HG02885 (cell line): Measurements from ENCODE around the gene COL4A1.

ENCODE experiments used
- ATAC-seq: cut with Tn5 transposase; IDR thresholded peaks from one replicate; pipeline ENCODE4 v1.9.1; 2021; ENCODE audit warnings: mild to moderate bottlenecking; ENCODE audit not compliant: unreplicated experiment, poor library complexity

The COL4A1 gene

DNA sequence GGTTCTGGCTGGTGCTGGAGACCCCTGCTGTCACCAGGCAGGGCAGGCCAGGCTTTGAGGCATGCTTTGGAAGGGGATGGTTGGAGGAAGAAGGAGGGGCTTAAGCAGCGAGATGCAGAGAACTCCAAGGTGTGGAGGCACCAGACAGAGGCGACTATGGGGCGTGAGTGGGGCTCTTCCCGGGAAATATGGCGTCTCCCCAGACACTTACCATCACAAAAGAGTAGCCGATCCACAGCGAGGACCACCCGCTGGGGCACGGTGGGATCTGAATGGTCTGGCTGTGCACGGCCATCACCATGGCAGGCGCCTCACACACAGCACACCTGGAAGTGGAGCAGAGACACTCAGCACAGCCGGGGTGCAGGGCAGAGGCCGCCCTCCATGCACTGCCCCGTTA lies 151.9 kb downstream of the COL4A1 start:
- no peak for ATAC-seq

DNA sequence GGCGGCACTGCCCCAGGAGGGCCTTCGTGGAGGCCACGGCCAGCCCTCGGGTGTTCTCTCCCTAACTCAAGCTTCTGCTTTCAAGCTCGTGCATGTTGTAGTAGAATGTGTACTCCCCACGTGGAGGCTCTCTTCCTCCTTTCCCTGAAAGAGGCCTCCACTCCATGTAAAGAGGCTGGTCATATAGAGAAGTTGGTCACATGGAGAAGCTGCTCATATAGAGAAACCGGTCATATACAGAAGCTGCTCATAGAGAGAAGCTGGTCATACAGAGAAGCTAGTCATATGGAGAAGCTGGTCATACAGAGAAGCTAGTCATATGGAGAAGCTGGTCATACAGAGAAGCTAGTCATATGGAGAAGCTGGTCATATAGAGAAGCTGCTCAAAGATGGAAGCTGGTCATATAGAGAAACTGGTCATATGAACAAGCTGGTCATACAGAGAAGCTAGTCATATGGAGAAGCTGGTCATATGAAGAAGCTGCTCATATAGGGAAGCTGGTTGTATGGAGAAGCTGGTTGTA lies 152.5 kb downstream of the COL4A1 start:
- ATAC-seq = no peak

DNA sequence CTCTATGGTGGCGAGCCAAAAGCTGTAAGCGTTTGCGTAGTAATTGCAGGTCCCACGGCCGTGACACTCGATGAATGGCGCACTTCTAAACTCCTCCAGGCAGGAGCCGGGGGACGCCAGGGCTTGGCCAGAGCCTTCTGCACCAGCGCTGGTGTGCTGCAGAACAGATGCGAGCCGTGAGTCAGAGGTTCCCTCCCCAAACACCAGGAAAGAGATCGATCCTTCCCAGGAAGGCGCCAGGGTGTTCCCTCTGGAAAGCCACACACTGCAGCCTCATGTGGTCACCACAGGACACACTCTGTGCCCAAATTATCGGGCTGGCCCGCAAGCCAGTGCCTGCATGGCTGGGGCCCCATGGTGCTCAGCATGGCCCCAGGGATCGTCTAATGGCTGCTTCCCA lies 154.6 kb downstream of the COL4A1 start:
- no peak for ATAC-seq

DNA sequence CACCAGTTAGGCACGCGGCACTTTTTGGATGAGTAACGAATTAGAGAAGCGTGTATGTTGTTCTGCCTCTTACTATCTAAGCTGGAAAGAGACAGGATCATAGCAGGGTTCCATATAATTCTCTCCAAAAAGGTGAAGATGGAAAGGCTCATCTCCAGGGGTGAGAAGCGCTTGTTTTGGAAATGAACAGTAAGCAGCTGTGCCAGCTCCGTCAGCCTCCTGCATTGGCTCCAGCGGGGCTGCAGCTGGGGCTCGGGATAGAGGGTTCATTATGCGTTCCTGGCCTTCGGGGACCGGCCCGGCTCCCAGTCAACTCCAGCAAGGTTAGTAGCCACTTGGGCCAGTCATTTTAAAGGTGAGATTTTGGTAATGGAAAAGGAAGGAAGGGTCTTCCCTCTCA lies 155.5 kb downstream of the COL4A1 start:
- no peak for ATAC-seq

DNA sequence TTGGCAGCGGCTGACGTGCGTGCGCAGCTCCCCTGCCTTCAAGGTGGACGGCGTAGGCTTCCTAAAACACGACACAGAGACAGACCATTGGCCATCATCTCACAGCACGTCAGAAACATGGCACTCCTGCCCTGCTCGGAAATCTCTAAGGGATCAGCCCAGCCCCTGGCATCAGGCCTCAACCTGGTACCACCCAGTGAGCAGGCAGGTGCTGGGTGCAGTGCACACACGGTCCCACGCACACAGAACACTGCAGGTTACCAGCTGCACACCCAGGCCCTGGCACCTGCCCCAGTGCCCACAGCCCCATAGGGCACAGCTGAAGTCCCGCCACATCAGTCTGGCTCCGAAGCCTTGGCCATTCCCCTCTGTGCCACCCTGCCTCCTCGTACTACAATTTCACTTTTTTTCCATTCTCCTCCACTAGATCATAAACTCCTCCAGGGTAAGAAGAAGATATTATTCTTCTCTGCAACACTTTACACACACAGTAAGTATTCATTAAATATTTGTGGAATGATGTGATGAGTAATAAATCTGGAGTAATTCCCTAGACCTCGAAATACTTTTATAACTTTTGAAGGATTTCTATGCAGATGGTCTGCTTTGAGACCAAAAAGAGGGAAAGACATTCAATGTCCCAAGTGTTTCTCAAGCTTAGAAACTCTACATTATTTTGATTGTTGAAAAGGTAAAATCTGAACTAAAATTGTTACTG lies 156.4 kb downstream of the COL4A1 start:
- ATAC-seq = no peak

DNA sequence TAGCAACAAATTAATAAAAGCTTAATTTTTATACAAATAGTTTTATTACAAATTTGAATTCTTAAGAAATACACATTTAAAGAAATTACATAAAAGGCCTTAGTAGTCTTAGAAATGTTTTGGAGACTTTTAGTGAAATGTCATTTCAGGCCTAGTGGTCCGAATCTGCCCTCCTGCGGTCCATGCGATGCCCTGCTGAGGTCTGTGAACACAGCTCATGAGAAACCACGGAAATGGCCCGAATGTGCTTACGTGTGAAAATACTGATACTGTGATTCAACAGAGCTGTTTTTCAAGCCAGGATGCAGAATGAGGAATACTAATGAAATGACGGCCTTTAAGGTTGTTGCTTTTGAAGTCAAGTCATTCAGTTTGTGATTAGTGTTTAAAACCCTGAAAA lies 157.9 kb downstream of the COL4A1 start:
- no peak for ATAC-seq

DNA sequence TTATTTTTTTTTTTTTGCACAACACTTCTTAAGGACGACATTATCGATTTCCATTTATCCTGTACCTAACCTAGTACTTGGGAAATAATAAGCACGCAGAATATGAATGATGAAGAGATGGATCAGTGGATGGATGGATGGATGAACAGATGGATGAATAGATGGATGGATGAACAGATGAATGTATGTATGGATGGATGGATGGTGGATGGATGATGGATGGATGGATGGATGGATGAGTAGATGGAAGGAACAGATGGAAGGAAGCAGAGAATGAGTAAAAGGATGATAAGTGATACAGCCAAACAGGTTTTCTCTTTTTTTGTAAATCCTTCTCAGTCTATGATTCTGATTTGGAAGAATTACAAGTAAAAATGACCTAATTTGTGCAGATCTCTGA lies 166.9 kb downstream of the COL4A1 start:
- ATAC-seq = no peak

DNA sequence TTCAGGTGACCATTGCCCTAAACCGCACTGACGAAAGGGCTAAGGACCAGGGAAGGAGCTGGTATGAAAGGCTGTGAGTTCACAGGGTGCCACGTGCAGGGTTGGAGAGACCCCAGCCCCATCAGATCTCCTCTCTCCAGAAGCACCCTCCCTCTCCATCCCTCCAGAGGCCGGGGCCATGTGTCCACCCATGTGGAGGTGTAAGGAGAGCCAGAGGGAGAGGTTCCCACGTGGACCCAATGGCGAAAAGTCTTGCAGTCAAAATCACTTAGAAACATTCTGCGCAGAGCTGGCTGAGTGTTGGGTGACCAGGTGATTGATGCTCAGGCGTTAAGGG lies 168.3 kb downstream of the COL4A1 start:
- no peak for ATAC-seq

DNA sequence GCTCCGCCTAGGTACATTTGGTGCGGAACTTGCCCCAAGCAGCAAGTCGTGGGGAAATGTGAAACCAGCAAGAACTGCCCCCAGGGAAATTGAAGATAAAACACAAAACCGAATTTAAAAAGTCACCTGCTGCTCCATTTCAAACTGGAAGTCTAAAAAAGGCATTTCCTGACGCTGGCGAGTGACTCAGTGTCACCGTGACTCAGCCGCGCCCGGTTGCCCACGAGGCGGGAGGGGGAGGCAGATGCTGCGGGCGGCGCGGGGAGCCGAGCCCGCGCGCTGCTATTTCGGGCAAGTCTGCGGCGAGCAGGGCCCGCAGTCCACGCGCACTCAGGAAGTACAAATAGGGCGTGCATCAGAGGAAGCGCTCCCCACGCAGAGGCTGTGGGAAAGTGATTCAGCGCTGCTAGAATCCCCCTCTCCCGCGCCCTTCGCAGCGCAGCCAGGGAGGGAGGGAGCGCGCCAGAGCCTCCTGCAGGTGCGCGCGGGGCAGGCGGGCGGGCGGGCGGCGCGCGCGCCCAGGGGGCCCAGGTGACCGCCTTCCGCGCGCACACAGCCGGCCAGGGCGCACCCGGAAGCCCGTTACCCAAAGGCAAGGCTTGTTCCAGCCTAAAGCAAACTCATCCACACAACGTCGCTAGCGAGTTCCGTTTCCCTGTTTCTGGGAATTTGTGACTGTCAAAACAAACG lies 168.8 kb downstream of the COL4A1 start:
- peak; percentile 60 for ATAC-seq

DNA sequence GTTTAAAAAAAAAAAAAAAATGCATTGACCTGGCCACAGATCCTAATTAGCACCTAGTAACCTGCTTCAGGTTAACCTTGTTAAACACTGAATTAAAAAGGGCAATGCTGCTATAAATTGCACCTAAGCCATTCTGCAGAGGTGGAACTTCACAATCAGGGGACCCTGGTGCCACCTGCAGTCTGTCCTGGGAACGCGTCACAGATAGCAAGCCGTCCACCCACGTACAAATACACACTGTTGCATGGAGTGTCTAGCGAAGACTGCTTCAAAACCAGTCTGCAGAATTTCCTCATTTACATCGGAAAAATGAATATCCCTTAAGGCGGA lies 169.3 kb downstream of the COL4A1 start:
- ATAC-seq = peak; percentile 84

DNA sequence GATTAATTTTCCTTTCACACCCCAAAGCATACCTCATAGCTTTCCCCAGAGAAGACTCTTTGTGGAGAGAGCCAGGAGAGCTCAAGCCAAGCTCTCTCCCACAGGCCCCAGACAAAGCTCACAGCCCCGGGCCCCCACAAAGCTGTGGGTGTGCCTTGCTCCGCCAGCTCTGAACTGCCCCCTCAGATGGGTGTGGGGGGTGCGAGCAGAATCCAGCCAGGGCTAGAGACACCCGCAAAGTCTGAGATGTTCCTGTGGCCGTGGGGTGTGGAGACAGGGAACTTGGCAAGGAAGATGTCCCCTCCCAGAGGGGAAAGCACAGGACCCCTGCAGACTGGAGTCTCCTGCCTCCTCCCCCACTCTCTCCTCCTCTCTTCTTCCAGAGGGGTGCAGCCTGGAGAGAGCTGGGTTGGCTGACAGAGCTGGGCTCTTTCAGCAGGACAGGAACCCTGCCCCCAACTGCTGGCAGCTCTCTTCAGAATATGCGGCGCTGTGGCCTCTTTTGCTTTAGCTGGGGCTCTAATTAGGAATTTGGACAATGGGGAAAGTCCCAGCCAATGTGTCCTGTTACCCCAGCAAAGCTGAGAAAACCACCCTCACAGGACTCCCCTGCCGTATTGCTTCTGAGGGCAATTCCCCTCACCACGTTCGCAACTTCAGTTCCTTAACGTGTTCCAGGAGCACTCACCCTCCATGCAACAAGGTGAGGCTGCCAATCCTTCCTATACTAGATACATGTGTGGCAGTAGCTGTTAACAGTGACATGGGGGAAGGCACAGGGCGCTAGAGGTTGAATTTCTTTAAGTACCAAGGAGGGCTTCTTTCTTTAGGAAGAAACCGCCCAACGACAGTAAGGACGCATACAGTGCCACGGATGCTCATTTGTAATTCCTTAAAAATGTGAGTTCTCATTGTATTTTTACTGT lies 170.0 kb downstream of the COL4A1 start:
- ATAC-seq = no peak

DNA sequence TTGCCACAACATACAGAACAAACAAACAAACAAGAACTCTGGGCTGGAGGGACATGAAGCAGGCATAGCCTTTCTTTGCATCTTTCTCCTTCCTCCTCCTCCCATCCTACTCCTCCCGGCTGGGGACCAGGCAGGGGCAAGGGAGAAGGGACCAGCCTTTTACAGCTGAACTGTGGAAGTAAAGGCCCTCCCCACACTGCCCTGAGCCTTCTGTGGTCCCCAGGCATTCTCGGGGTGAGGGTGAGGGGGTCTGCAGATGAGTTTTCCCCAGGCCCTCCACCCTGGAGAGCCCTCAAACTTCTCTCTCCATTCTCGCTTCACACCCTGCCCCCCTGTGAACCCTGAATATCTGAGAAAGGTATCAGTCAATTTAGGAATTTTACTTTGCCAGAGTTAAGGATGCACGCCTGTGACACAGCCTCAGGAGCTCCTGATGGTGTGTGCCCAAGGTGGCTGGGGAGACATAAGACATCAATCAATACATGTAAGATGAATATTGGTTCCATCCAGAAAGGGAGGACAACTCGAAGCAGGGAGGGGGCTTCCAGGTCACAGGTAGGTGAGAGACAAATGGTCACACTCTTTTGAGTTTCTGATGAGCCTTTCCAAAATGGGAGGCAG lies 170.9 kb downstream of the COL4A1 start:
- ATAC-seq = no peak

DNA sequence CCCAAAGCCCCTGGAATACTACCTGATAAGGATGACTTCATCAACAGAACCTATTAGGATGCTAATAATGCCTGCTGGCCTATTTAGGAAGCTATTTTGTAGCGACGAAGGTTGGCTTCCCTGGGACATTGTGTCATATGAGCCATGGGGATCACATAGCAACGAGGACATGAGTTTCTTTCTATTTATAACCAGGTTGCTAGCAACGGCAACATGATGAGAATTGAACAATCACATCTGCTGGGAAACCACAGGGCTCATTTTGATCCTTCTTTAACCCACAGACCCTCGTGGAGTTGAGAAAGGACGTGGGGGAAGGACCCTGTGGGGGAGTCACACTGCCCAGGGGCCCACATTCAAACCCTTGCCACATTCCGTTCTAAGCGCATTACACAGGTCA lies 172.2 kb downstream of the COL4A1 start:
- ATAC-seq = no peak

DNA sequence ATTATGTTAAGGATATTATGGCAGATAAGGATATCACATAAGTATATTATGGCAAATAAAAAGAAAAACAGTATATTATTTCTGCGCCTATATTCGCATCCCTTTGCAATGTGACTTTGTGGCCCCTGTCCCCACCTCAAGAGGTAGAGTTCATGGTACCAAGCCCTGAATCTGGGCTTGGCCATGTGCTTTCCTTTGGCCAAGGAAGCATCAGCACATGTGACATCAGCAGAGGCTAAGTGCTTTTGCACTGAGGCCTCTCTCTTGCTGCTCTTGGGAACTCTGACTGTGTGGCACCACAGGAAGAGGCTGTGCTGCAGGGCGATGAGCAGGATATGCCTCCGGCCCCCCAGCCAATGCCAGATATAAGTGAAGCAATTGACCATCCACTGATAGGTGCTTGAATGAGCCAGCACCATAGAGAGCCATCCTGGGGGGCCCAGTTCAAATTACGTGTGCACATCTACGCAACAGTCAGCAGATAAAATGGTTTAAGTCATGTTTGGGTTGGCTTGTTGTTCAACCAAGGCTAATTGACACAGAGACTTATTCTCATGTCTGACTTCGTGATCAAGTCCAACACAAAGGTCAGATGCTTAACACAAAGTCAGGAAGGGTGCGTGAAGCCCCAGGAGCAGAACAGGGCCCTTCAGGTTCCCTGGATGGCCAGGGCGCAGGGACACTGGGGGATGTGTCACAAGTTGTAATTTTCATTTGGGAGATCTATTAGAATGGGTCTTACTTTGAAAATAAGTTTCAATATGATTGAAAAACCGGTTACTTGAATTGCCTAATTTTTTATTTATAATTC lies 173.3 kb downstream of the COL4A1 start:
- no peak for ATAC-seq

DNA sequence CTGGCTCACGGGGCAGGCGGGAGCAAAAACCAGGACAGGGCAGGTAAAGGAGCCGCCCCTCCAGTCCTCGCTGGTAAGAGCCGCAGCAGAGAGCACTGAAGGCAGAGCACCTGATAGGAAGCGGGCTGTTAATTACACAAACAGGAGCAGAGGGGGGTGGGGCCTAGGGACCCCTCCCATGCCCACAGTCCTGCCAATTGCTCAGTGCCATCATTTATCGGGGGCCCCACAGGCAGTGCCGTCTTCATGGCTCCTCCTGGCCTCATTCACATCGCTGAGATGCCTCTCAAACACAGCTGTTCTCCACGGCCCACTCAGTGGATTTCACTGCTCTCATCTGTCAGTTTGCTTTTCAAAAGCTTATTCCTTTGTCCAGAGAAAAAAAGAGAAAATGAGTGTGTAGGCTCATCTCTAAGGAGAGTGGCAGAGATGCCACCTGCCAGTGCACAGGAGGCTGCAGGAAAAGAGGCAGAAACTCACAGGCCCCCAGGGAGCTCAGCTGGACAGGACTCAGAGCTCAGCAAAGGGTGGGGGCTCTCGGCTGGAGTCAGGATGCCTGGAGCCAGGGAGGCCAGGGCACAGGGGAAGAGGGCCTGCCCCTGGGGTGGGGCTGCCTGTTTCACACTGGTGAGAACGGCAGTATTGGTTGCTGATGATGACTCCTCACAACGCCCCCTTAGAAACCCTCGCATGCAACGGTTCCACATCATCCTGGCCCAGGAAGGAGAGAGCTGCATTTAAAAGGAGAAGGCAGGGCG lies 174.6 kb downstream of the COL4A1 start:
- ATAC-seq = no peak

DNA sequence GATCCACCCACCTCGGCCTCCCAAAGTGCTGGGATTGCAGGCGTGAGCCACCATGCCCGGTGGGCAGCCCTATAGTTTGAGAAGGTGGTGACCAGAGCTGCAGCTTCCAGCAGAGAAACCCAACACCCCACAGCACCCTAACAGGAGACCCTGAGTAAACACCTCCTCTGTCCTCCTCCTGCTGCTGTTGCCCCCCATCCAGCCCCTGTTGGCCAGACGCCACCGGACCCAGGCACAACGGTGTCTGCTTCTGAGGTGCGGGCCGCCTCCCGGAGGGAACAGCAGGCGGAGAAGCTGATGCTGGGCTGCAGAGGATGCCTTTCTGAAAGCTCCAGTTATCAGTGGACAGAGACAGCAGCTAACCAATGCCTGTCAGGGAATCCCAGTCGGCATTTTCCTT lies 175.5 kb downstream of the COL4A1 start:
- no peak for ATAC-seq

DNA sequence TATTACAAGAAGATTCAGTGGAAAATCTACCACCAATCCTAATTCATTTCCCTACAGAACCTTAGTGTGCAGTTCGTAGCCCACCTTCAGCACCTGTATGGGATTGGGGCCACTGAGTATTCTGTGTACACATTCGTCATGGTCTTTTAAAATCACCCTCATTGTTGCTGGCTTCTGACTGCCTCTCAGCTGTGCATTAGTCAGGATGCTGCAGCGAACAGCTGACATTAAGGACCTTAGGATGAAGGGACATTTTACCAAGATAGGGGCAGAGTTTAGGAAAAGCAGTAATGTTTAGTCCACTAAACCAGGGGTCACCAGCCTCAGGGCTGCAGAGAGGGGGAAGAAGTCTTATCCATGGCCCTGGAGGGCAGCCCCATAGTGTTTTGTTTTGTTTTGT lies 176.5 kb downstream of the COL4A1 start:
- ATAC-seq = no peak

DNA sequence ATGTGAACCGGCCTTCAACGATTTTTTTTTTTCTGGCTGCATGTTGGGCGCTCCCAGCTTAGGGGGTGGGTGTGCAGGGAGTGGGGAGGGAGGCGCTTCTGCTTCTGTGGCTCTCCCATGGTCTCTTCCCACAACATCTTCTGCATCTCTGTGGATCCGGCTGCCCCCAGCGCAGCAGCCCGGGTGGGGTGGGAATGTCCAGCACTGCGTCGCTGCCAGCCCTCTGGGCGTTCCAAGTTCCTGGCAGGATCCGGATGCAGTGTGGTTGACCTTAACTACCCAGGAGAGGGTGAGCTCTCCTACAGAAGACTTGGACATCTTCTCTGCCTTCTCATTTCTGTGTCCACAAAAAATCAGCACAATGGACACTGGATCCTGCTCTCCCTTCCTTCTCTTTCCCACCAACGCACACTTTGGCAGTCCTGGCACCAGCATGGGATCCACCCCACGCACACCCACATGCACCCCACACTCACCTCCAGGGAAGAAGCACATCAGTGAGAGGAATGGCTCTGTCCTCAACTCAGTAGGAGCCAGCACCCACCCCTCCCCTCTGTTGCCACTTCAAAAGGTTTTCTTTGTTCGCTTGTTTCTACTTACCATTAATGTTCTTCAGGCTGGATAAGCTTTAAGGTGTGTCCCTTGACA lies 177.3 kb downstream of the COL4A1 start:
- no peak for ATAC-seq

DNA sequence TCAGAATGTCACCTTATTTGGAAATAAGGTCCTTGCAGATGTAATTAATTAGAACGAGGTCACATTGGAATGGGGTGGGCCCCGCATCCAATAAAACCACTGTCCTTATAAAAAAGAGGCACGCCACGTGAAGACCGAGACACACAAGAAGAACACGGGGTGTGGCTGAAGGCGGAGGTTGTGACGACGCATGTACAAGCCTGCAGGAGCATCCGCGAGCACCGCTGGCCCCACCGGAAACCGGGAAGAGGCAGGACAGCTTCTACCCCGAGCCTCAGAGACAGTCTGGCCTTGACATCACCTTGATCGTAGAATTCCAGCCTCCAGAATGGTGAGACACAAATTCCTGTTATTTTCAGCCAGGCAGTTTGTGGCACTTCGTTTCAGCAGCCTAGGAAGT lies 177.9 kb downstream of the COL4A1 start:
- ATAC-seq = no peak
